GM18858 (cell line): ENCODE measurements around the gene RNMT.
"Not testable (repeated sequence)": the region's sequence is repeated elsewhere in the genome, so short reads cannot be mapped to it uniquely, and the experiment has no call there.

Experiments used
- ATAC-seq: cut with Tn5 transposase; IDR thresholded peaks from one replicate; pipeline ENCODE4 v1.9.1; 2021; ENCODE audit not compliant: unreplicated experiment

Gene RNMT

GRCh38 chr18:13730481-13730880, 4.0 kb downstream of the RNMT start:
- ATAC-seq: no peak

GRCh38 chr18:13735681-13736080, 9.2 kb downstream of the RNMT start:
- ATAC-seq: no peak

- ATAC-seq: no peak
Observed at GRCh38 chr18:13745696-13746095, 19.2 kb downstream of the RNMT start.

GRCh38 chr18:13746633-13747032, 20.2 kb downstream of the RNMT start:
- ATAC-seq: no peak

- not testable (repeated sequence) for ATAC-seq
Observed at GRCh38 chr18:13751599-13751998, 25.1 kb downstream of the RNMT start.

GRCh38 chr18:13756261-13756660, 29.8 kb downstream of the RNMT start:
- no peak for ATAC-seq

GRCh38 chr18:13756671-13757070, 30.2 kb downstream of the RNMT start:
- ATAC-seq: no peak

- ATAC-seq: no peak
Observed at GRCh38 chr18:13758622-13759021, 32.1 kb downstream of the RNMT start.

GRCh38 chr18:13760047-13760446, 33.6 kb downstream of the RNMT start:
- no peak for ATAC-seq

- no peak for ATAC-seq
Observed at GRCh38 chr18:13762690-13763439, 36.4 kb downstream of the RNMT start.

- no peak for ATAC-seq
Observed at GRCh38 chr18:13775058-13775457, 48.6 kb downstream of the RNMT start.

- no peak for ATAC-seq
Observed at GRCh38 chr18:13791181-13791580, 64.7 kb downstream of the RNMT start.

- ATAC-seq: no peak
Observed at GRCh38 chr18:13793819-13794218, 67.3 kb downstream of the RNMT start.

- ATAC-seq: no peak
Observed at GRCh38 chr18:13796515-13796914, 70.0 kb downstream of the RNMT start.

GRCh38 chr18:13797157-13797611, 70.7 kb downstream of the RNMT start:
- no peak for ATAC-seq

- ATAC-seq: no peak
Observed at GRCh38 chr18:13799396-13799795, 72.9 kb downstream of the RNMT start.

GRCh38 chr18:13800505-13801259, 74.2 kb downstream of the RNMT start:
- no peak for ATAC-seq

GRCh38 chr18:13801260-13801601, 74.8 kb downstream of the RNMT start:
- no peak for ATAC-seq

GRCh38 chr18:13804305-13804704, 77.8 kb downstream of the RNMT start:
- no peak for ATAC-seq

- ATAC-seq: no peak
Observed at GRCh38 chr18:13808294-13809042, 82.0 kb downstream of the RNMT start.

GRCh38 chr18:13809043-13809430, 82.6 kb downstream of the RNMT start:
- ATAC-seq: no peak
